HFFc6 (cell line): ENCODE results near the gene CAB39L. TPM values are rescaled to one million over a fixed set of nuclear protein-coding genes. Genes with fewer than 3 reads are reported as not detected.

Experiments used
- DNase-seq: peaks from one replicate; pipeline ENCODE4 v3.0.0-alpha.2; 2018
- H3K27ac Mint-ChIP-seq: 2 replicates; pipeline ENCODE4 v1.8.0; 2020; ENCODE audit warnings: mild to moderate bottlenecking, mixed read lengths
- H3K27me3 Mint-ChIP-seq: 2 replicates; pipeline ENCODE4 v1.8.0; 2021; ENCODE audit warnings: mild to moderate bottlenecking, moderate library complexity, mixed read lengths; ENCODE audit not compliant: insufficient read depth
- H3K36me3 Mint-ChIP-seq: 2 replicates; pipeline ENCODE4 v1.8.0; 2021; ENCODE audit warnings: low read depth, mixed read lengths
- H3K4me1 Mint-ChIP-seq: 2 replicates; pipeline ENCODE4 v1.8.0; 2020; ENCODE audit warnings: low read depth, mixed read lengths
- H3K4me3 Mint-ChIP-seq: 2 replicates; pipeline ENCODE4 v1.8.0; 2020; ENCODE audit warnings: mild to moderate bottlenecking, moderate library complexity, mixed read lengths
- H3K9me3 Mint-ChIP-seq: 2 replicates; pipeline ENCODE4 v1.8.0; 2020; ENCODE audit warnings: mild to moderate bottlenecking, mixed read lengths
- CTCF ChIP-seq: fragments of 200-600 bp; sonication (generic); IDR thresholded peaks from 2 replicates; pipeline ENCODE4 v1.5.0; 2021; ENCODE audit warnings: antibody characterized with exemption, mild to moderate bottlenecking
- total RNA-seq, 6 experiments: library from RNA; stranded (reverse); fragmentation: NEBNext Ultra II Directional; extraction: Animal tissue kit (Norgen Biotek cat#: 25700); gene quantifications; 2 replicates in 1 of 6; 3 replicates in 5 of 6; pipeline ENCODE4 v1.2.3, GENCODE V29; 2021

CAB39L gene
- total RNA-seq, 6 experiments from 2014 or later, result 3.7 to 6.9 (median 5.9) TPM

- Mint-ChIP-seq H3K4me1 (peaks cover 13% of the 10 kb centered on the region), H3K4me3 (no peak overlapping the region), H3K36me3 (no peaks in the 10 kb centered on the region), H3K27ac (no peak overlapping the region), H3K27me3 (no peaks in the 10 kb centered on the region), H3K9me3 (no peaks in the 10 kb centered on the region)
- DNase-seq, result no peak
- TF ChIP-seq CTCF, result no peak
Observed at GRCh38 chr13:49288458-49288857, 155.4 kb downstream of the CAB39L start.

- DNase-seq, result no peak
- Mint-ChIP-seq H3K27ac (no peak overlapping the region), H3K9me3 (no peaks in the 10 kb centered on the region), H3K4me3 (no peak overlapping the region), H3K27me3 (no peaks in the 10 kb centered on the region), H3K36me3 (no peaks in the 10 kb centered on the region), H3K4me1 (peaks cover 9% of the 10 kb centered on the region)
- no peak for TF ChIP-seq CTCF
Observed at GRCh38 chr13:49287995-49288394, 155.9 kb downstream of the CAB39L start.

- no peak for DNase-seq
- no peak overlapping the region for H3K27ac Mint-ChIP-seq
- peaks cover 2% of the 10 kb centered on the region; the same call in 1 of the 2 replicates for H3K27me3 Mint-ChIP-seq
- no peaks in the 10 kb centered on the region for H3K4me1 Mint-ChIP-seq
- H3K36me3 Mint-ChIP-seq, result no peaks in the 10 kb centered on the region
- TF ChIP-seq CTCF, result no peak
- H3K9me3 Mint-ChIP-seq, result no peaks in the 10 kb centered on the region
- no peak overlapping the region for H3K4me3 Mint-ChIP-seq
Observed at GRCh38 chr13:49279885-49280284, 164.0 kb downstream of the CAB39L start.

- DNase-seq, result no peak
- Mint-ChIP-seq H3K4me3 (no peak overlapping the region), H3K4me1 (no peaks in the 10 kb centered on the region), H3K27ac (no peak overlapping the region), H3K36me3 (no peaks in the 10 kb centered on the region), H3K9me3 (no peaks in the 10 kb centered on the region), H3K27me3 (peaks cover 2% of the 10 kb centered on the region; the same call in 1 of the 2 replicates)
- TF ChIP-seq CTCF, result no peak
Observed at GRCh38 chr13:49279112-49279511, 164.8 kb downstream of the CAB39L start.

GRCh38 chr13:49278211-49278610 lies 165.7 kb downstream of the CAB39L start:
- no peaks in the 10 kb centered on the region for H3K36me3 Mint-ChIP-seq
- TF ChIP-seq CTCF, result no peak
- peaks cover 2% of the 10 kb centered on the region; the same call in 1 of the 2 replicates for H3K27me3 Mint-ChIP-seq
- H3K9me3 Mint-ChIP-seq, result no peaks in the 10 kb centered on the region
- H3K4me3 Mint-ChIP-seq, result no peak overlapping the region
- DNase-seq, result no peak
- no peak overlapping the region for H3K27ac Mint-ChIP-seq
- no peaks in the 10 kb centered on the region for H3K4me1 Mint-ChIP-seq

GRCh38 chr13:49272296-49272695 lies 171.6 kb downstream of the CAB39L start:
- DNase-seq, result no peak
- no peak for TF ChIP-seq CTCF
- Mint-ChIP-seq H3K9me3 (no peaks in the 10 kb centered on the region), H3K36me3 (0 out of 2 replicates have a peak, but pooled peaks cover 6% of the 10 kb centered on the region), H3K4me1 (no peaks in the 10 kb centered on the region), H3K27ac (no peak overlapping the region), H3K4me3 (no peak overlapping the region), H3K27me3 (peaks cover 2% of the 10 kb centered on the region; the same call in 1 of the 2 replicates)
